DOHH2 (cell line): ENCODE results near the gene JOSD2.

ENCODE experiments used
- H3F3A ChIP-seq: fragments of 200-600 bp; sonication (generic), shearing (Covaris generic); 2 replicates; pipeline ENCODE4 v1.6.0; 2016; ENCODE audit warnings: antibody characterized with exemption, mild to moderate bottlenecking; ENCODE audit not compliant: control insufficient read depth, insufficient read depth
- H3K27ac ChIP-seq: fragments of 200-600 bp; sonication (generic); 2 replicates; pipeline ENCODE4 v1.5.1; 2014; ENCODE audit warnings: low read depth, mild to moderate bottlenecking, low read length, moderate library complexity
- H3K27me3 ChIP-seq: fragments of 200-600 bp; sonication (generic); 2 replicates; pipeline ENCODE4 v1.6.1; 2014; ENCODE audit warnings: mild to moderate bottlenecking, low read length, mixed read lengths; ENCODE audit not compliant: control insufficient read depth
- H3K36me3 ChIP-seq: fragments of 200-600 bp; sonication (generic); 2 replicates; pipeline ENCODE4 v1.6.1; 2014; ENCODE audit warnings: mild to moderate bottlenecking, low read length, moderate library complexity, mixed read lengths; ENCODE audit not compliant: control insufficient read depth
- H3K4me1 ChIP-seq: fragments of 200-600 bp; sonication (generic); 2 replicates; pipeline ENCODE4 v1.6.1; 2014; ENCODE audit warnings: mild to moderate bottlenecking, low read length, mixed read lengths; ENCODE audit not compliant: control insufficient read depth
- H3K4me2 ChIP-seq: fragments of 200-600 bp; sonication (generic); 2 replicates; pipeline ENCODE4 v1.6.0; 2014; ENCODE audit warnings: mild to moderate bottlenecking, low read length, moderate library complexity
- H3K4me3 ChIP-seq: fragments of 200-600 bp; sonication (generic); 2 replicates; pipeline ENCODE4 v1.5.1; 2014; ENCODE audit warnings: mild to moderate bottlenecking, low read length, mixed read lengths
- H3K79me2 ChIP-seq: fragments of 200-600 bp; sonication (generic); 2 replicates; pipeline ENCODE4 v1.6.1; 2014; ENCODE audit warnings: mild to moderate bottlenecking, low read length, mixed read lengths; ENCODE audit not compliant: control insufficient read depth
- H3K9me2 ChIP-seq: fragments of 200-600 bp; sonication (generic); replicated peaks from 2 replicates; pipeline ENCODE4 v1.6.1; 2014; ENCODE audit warnings: mild to moderate bottlenecking, low read length, mixed read lengths; ENCODE audit not compliant: control insufficient read depth
- H3K9me3 ChIP-seq: fragments of 200-600 bp; sonication (generic); 2 replicates; pipeline ENCODE4 v1.6.1; 2014; ENCODE audit warnings: antibody characterized with exemption, low read length, mixed read lengths; ENCODE audit not compliant: control insufficient read depth, insufficient read depth
- H4K20me1 ChIP-seq: fragments of 200-600 bp; sonication (generic); 2 replicates; pipeline ENCODE4 v1.6.0; 2014; ENCODE audit warnings: low read depth, mild to moderate bottlenecking, antibody characterized with exemption, low read length, moderate library complexity; ENCODE audit not compliant: control insufficient read depth, insufficient read depth
- EZH2phosphoT487 ChIP-seq: fragments of 200-600 bp; sonication (generic); IDR thresholded peaks from 2 replicates; pipeline ENCODE4 v1.6.1; 2017; ENCODE audit warnings: borderline replicate concordance, mild to moderate bottlenecking, antibody characterized with exemption, low read length, moderate library complexity, mixed read lengths
- TF ChIP-seq, protein P1 (sequence below): fragments of 200-600 bp; sonication (generic); IDR thresholded peaks from one replicate; pipeline ENCODE4 v1.5.1; 2014; ENCODE audit warnings: antibody characterized with exemption, mild to moderate bottlenecking, low read depth, low read length; ENCODE audit not compliant: poor library complexity, severe bottlenecking

Gene JOSD2

DNA sequence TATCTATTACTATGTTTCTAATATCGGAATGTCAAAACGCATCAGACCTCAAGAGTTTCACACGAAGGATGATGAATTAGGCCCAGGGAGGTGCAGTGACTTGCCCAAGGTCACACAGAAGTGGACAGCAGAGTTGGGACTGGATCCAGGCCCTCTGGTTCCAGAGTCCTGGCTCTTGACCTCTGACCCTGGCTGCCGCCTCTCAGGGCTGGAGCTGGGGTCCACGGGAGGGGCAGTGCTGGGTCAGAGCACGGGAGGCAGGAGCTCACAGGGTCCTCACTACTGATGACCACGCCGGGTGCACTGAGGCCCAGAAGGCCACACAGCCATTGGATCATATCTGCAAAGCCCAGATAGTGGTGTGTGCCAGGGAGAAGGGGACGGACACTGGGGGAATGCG is 11.9 kb upstream of the JOSD2 start:
- Histone ChIP-seq H3K79me2 (no peaks in the 10 kb centered on the region), H3F3A (no peaks in the 10 kb centered on the region), H3K4me1 (no peaks in the 10 kb centered on the region), H4K20me1 (no peaks in the 10 kb centered on the region), H3K4me3 (no peak overlapping the region), H3K27ac (no peak overlapping the region), H3K36me3 (no peaks in the 10 kb centered on the region), H3K4me2 (no peak overlapping the region), H3K9me2 (no peaks in the 10 kb centered on the region), H3K27me3 (no peaks in the 10 kb centered on the region), H3K9me3 (no peaks in the 10 kb centered on the region)
- TF ChIP-seq, protein P1, sequence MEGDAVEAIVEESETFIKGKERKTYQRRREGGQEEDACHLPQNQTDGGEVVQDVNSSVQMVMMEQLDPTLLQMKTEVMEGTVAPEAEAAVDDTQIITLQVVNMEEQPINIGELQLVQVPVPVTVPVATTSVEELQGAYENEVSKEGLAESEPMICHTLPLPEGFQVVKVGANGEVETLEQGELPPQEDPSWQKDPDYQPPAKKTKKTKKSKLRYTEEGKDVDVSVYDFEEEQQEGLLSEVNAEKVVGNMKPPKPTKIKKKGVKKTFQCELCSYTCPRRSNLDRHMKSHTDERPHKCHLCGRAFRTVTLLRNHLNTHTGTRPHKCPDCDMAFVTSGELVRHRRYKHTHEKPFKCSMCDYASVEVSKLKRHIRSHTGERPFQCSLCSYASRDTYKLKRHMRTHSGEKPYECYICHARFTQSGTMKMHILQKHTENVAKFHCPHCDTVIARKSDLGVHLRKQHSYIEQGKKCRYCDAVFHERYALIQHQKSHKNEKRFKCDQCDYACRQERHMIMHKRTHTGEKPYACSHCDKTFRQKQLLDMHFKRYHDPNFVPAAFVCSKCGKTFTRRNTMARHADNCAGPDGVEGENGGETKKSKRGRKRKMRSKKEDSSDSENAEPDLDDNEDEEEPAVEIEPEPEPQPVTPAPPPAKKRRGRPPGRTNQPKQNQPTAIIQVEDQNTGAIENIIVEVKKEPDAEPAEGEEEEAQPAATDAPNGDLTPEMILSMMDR = no peak
- no peak for TF ChIP-seq EZH2phosphoT487

DNA sequence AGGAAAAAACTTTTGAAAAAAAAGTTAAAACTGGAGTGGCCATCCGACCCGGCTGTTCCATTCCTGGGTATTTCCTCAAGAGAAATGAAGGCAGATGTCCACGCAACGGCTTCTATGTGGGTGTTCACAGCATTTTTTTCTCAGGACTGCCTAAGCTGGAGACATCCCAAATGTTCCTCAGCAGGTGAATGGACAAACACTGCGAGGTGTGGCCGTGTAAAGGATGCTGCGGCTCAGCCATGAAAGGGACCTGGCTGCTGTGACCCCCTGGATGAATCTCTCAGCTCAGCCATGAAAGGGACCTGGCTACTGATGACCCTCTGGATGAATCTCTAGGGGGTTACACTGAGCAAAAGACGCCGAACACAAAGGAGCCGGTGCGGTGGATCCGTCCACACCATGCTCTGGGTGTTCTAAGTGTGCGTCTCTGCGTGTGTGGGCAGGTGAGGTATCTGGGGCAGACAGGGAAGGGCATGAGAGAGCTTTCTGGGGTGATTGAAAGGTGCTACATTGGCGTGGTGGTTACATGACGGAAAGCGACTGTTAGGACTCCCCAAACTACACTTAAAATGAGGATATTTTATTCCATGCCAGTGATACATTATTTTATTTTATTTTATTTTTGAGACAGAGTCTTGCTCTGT is 10.0 kb upstream of the JOSD2 start:
- Histone ChIP-seq H3K4me1 (no peaks in the 10 kb centered on the region), H3K4me2 (no peak overlapping the region), H3K27ac (no peak overlapping the region), H3K36me3 (no peaks in the 10 kb centered on the region), H3K4me3 (no peak overlapping the region), H4K20me1 (no peaks in the 10 kb centered on the region), H3K9me2 (no peaks in the 10 kb centered on the region), H3K27me3 (no peaks in the 10 kb centered on the region), H3K9me3 (no peaks in the 10 kb centered on the region), H3K79me2 (no peaks in the 10 kb centered on the region), H3F3A (no peaks in the 10 kb centered on the region)
- no peak for TF ChIP-seq EZH2phosphoT487
- TF ChIP-seq, protein P1 = no peak

DNA sequence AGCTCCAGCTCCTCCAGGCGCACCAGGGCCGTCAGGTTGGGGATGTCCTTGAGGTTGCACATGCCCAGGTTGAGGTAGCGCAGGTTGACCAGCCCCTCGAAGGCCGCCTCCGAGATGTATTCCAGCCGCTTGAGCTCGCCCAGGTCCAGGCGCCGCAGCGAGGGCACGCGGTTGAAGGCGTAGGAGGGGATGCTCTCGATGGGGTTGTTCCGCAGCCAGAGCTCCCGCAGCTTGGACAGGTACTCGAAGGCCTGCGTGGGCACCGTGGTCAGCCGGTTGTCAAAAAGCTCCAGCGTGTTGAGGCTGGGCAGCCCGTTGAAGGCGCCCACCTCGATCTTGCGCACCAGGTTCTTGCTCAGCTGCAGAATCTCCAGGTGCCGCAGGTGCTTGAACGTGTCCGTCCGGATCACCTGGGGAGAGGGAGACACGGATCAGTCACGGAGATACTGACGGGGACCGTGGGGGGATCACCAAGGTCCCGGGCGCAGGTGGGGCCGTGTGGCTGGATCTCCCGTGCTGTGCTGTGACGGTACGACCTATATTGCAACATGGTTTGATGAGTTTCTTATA is 8.1 kb upstream of the JOSD2 start:
- no peaks in the 10 kb centered on the region for H3K27me3 ChIP-seq
- H3K36me3 ChIP-seq = no peaks in the 10 kb centered on the region
- no peak overlapping the region for H3K4me3 ChIP-seq
- H3K9me3 ChIP-seq = no peaks in the 10 kb centered on the region
- TF ChIP-seq, protein P1 = no peak
- no peak for TF ChIP-seq EZH2phosphoT487
- H4K20me1 ChIP-seq = no peaks in the 10 kb centered on the region
- H3K79me2 ChIP-seq = no peaks in the 10 kb centered on the region
- H3K27ac ChIP-seq = no peak overlapping the region
- H3K9me2 ChIP-seq = no peaks in the 10 kb centered on the region
- no peak overlapping the region for H3K4me2 ChIP-seq
- H3K4me1 ChIP-seq = no peaks in the 10 kb centered on the region
- no peaks in the 10 kb centered on the region for H3F3A ChIP-seq
